HepG2 (cell line): ENCODE data around the gene YPEL3.

ENCODE experiments used
- ATM ChIP-seq: fragments of 450-650 bp; IDR thresholded peaks from 2 replicates; pipeline ENCODE4 v1.7.1; 2017; ENCODE audit warnings: mild to moderate bottlenecking, borderline replicate concordance
- CEBPZ ChIP-seq: IDR thresholded peaks from 2 replicates; pipeline ENCODE4 v1.6.1; 2012; ENCODE audit warnings: low read length, improper control_type of control experiment
- GLI4 ChIP-seq: sonication (generic); formaldehyde crosslinking; IDR thresholded peaks from 2 replicates; pipeline ENCODE4 v1.5.1; 2020; ENCODE audit warnings: missing genetic modification reagents, mild to moderate bottlenecking, moderate library complexity, borderline replicate concordance
- HOXA7 ChIP-seq: sonication (generic); formaldehyde crosslinking; IDR thresholded peaks from 2 replicates; pipeline ENCODE4 v1.8.1; 2022; ENCODE audit warnings: mild to moderate bottlenecking, missing genetic modification reagents, moderate library complexity
- MXD3 ChIP-seq: IDR thresholded peaks from 2 replicates; pipeline ENCODE4 v1.6.1; 2016; ENCODE audit warnings: mild to moderate bottlenecking, missing biosample characterization, missing genetic modification reagents
- NR3C1 ChIP-seq: sonication (generic); formaldehyde crosslinking; IDR thresholded peaks from 2 replicates; pipeline ENCODE4 v1.4.0; 2020; ENCODE audit warnings: missing genetic modification reagents
- POLR2A ChIP-seq, 2 experiments: IDR thresholded peaks; 2 replicates each; pipeline ENCODE4 v1.6.1; 2011; ENCODE audit warnings: low read depth in 2 of 2, low read length in 2 of 2, mild to moderate bottlenecking in 1 of 2, moderate library complexity in 1 of 2; ENCODE audit not compliant: insufficient read depth in 1 of 2
- RAD21 ChIP-seq: fragments of 450-650 bp; formaldehyde crosslinking; IDR thresholded peaks from 2 replicates; pipeline ENCODE4 v1.5.0; 2020; ENCODE audit warnings: mild to moderate bottlenecking
- ZNF552 ChIP-seq: sonication (generic); formaldehyde crosslinking; IDR thresholded peaks from 2 replicates; pipeline ENCODE4 v1.9.0; 2022; ENCODE audit warnings: missing genetic modification reagents, mild to moderate bottlenecking, borderline replicate concordance
- ZNF574 ChIP-seq: sonication (generic); formaldehyde crosslinking; IDR thresholded peaks from 2 replicates; pipeline ENCODE4 v1.4.0; 2020; ENCODE audit warnings: missing genetic modification reagents
- ZNF615 ChIP-seq: sonication (generic); formaldehyde crosslinking; IDR thresholded peaks from 2 replicates; pipeline ENCODE4 v1.5.0; 2020; ENCODE audit warnings: mild to moderate bottlenecking, missing genetic modification reagents, borderline replicate concordance
- ZNF703 ChIP-seq: sonication (generic); formaldehyde crosslinking; IDR thresholded peaks from 2 replicates; pipeline ENCODE4 v1.5.1; 2020; ENCODE audit warnings: missing genetic modification reagents, mild to moderate bottlenecking, moderate library complexity, borderline replicate concordance

GRCh38 chr16:30142672-30143346, 46.8 kb upstream of the YPEL3 start:
- TF ChIP-seq ZNF552 (CRISPR knock-in tag) = no peak
- no peak for TF ChIP-seq POLR2A (IDR thresholded peaks at IDR 0.05; ENCODE audit: insufficient read depth in 1 of 2, low read depth in 2 of 2, low read length in 2 of 2)
- TF ChIP-seq CEBPZ = no peak
- TF ChIP-seq ZNF615 (CRISPR knock-in tag) = no peak
- no peak for TF ChIP-seq GLI4 (CRISPR knock-in tag)
- TF ChIP-seq HOXA7 = no peak
- no peak for TF ChIP-seq ATM
- TF ChIP-seq RAD21 (CRISPR knock-in tag) = no peak
- no peak; the same call in 1 of the 2 replicates for TF ChIP-seq MXD3 (CRISPR knock-in tag)
- TF ChIP-seq NR3C1 (CRISPR knock-in tag) = no peak
- TF ChIP-seq ZNF574 = no peak; the same call in 1 of the 2 replicates
- no peak for TF ChIP-seq ZNF703 (CRISPR knock-in tag)
